Stimulated activated naive CD8-positive, alpha-beta T cell treated with anti-CD3 and anti-CD28 coated beads, Interleukin-15, Interleukin-2, amounts not matched to agents 100 ng/mL and 50 ng/mL, for 24 hours (primary cell): ENCODE data around the gene IGF2BP2.

Source experiments
- H3K27ac Mint-ChIP-seq: one replicate; pipeline ENCODE4 v1.8.0; 2021; ENCODE audit warnings: mild to moderate bottlenecking, mixed read lengths
- H3K27me3 Mint-ChIP-seq: one replicate; pipeline ENCODE4 v1.8.0; 2021; ENCODE audit warnings: mixed read lengths
- H3K36me3 Mint-ChIP-seq: one replicate; pipeline ENCODE4 v1.8.0; 2021; ENCODE audit warnings: low read depth, mixed read lengths
- H3K4me1 Mint-ChIP-seq: one replicate; pipeline ENCODE4 v1.8.0; 2021; ENCODE audit warnings: low read depth, mixed read lengths
- H3K4me3 Mint-ChIP-seq: one replicate; pipeline ENCODE4 v1.8.0; 2021; ENCODE audit warnings: mild to moderate bottlenecking, mixed read lengths
- H3K9me3 Mint-ChIP-seq: one replicate; pipeline ENCODE4 v1.8.0; 2021; ENCODE audit warnings: mixed read lengths

IGF2BP2 gene

GRCh38 chr3:185750702-185751101, 74.1 kb downstream of the IGF2BP2 start:
- Mint-ChIP-seq H3K36me3 (no peaks in the 10 kb centered on the region), H3K4me3 (no peak overlapping the region), H3K27me3 (no peaks in the 10 kb centered on the region), H3K4me1 (peaks cover 11% of the 10 kb centered on the region), H3K27ac (no peak overlapping the region), H3K9me3 (peaks cover 7% of the 10 kb centered on the region)

GRCh38 chr3:185750015-185750414, 74.8 kb downstream of the IGF2BP2 start:
- Mint-ChIP-seq H3K27me3 (no peaks in the 10 kb centered on the region), H3K9me3 (peaks cover 5% of the 10 kb centered on the region)

DNA sequence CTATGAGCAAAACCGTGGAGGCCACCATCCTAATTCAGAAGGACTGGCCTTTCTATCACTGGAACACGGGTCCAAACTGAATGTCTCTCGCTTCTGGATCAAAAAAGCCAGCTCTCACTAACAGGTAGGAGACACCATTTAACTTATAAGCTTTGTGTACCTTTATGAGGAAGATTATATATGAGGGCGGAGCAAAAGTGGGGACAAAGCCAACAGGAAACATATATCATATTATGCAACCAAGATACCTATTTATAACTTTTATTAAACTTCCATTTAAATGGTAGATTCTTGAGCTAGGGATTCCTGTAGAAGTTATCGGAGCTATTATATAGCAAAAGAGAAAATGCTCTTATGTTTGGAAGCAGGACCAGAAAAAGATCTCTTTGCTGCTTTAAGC, 78.4 kb downstream of the IGF2BP2 start:
- Mint-ChIP-seq H3K27me3 (peaks cover 8% of the 10 kb centered on the region), H3K4me1 (peaks cover 17% of the 10 kb centered on the region), H3K4me3 (no peak overlapping the region), H3K27ac (no peak overlapping the region), H3K9me3 (no peaks in the 10 kb centered on the region), H3K36me3 (no peaks in the 10 kb centered on the region)

More at GRCh38 chr3:185750015-185750414, 74.8 kb downstream of the IGF2BP2 start:
- Mint-ChIP-seq H3K4me1 (peaks cover 17% of the 10 kb centered on the region), H3K36me3 (no peaks in the 10 kb centered on the region), H3K27ac (no peak overlapping the region), H3K4me3 (no peak overlapping the region)

DNA sequence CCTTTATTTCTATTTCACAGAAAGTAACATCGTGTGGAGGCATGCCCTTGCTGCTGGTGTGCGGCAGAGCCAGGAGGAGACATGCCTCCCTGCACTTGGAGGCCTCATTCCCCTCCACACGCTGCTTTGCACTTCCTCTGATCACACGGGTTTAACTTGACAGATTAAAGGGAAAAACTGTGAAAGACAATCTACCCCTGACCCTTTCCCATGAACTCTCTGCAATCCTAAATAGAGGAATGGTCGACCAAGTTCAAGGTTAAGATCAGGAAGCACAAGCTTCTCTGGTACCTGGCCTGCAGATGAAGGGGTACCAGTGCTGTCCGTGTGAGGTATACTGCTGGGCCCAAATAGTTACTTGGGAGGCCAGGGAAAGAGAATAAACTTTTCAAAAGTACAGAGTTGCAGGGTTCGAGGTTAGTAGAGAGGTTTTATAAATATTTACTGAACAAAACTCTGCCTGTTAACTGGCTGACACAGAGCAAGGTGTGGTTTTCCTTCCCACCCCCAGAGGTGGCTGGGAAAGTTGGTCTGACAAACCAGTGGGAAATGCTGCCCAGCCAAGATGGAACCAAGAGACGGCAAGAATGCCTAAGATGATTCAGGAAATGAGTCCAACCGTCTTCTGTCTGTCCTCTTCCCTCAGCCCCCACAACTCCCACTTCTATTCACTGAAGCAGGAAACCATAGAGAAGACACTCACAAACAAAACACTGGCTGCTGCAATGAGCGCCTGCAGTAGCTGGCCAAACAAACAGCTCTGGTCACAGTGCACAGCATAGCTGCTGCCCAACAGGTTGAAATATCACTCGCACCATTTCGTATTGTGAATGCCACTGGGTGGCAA, 79.6 kb downstream of the IGF2BP2 start:
- H3K4me3 Mint-ChIP-seq: no peak overlapping the region
- peaks cover 10% of the 10 kb centered on the region for H3K27me3 Mint-ChIP-seq
- H3K27ac Mint-ChIP-seq: no peak overlapping the region
- no peaks in the 10 kb centered on the region for H3K36me3 Mint-ChIP-seq
- no peaks in the 10 kb centered on the region for H3K9me3 Mint-ChIP-seq
- peaks cover 17% of the 10 kb centered on the region for H3K4me1 Mint-ChIP-seq

DNA sequence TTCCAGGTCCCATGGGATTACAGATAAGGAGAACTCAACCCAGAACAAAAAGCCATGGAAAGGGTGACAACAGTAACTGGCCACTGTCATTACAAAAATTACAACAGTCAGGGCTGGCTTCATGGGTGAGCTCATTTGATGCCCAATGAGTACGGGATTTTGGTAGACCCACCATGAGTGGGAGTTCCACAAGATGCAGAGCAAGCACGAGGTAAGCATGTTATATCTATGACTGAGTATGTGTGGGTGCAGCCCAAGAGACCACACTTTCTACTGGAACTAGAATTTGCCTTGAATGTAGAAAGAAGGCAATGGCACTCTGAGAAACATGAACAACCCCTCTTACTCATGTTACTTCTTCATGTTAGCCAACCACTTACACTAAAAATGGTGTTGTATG, 83.3 kb downstream of the IGF2BP2 start:
- Mint-ChIP-seq H3K36me3 (no peaks in the 10 kb centered on the region), H3K27ac (no peak overlapping the region), H3K4me3 (no peak overlapping the region), H3K9me3 (no peaks in the 10 kb centered on the region), H3K27me3 (peaks cover 15% of the 10 kb centered on the region), H3K4me1 (peaks cover 14% of the 10 kb centered on the region)

DNA sequence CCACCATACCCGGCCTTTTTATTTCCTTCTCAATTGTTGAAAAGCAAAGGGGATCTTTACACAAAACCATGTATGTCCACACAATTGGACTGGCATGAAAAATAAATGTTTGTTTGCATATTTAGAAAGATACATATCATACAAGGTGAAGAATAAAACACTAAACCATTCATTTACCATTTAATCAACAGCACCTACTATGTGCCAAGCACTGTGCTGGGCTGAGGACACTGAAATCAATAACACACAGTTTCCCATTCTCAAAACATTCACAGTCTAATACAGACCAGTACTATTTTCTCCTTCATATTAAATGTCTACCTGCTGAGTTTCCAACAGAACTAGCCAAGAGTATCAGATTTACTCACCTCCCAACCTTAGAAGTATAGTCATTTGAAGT, 84.7 kb downstream of the IGF2BP2 start:
- Mint-ChIP-seq H3K4me1 (no peaks in the 10 kb centered on the region), H3K4me3 (no peak overlapping the region), H3K36me3 (no peaks in the 10 kb centered on the region), H3K27ac (no peak overlapping the region), H3K9me3 (no peaks in the 10 kb centered on the region), H3K27me3 (peaks cover 15% of the 10 kb centered on the region)

DNA sequence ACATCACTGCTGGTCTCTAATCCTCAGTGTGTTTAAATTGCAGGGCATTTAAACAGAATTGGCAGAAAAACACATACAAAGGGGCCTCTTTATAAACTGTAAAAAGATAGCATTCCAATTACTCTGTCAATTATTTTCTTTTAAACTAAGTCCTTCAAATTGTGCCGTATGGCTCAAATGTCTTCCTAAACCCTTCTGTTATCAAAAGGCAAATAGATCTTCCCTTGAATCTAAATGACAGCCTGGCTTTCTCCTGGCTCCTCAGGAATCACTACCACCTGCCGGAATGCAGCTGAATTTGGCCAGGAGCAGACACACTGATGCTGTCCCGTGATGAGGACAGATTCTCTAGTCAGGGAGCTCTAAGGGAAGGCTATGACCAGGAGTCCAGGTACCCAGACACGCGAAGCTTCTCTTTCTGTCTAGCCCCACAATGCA, 85.6 kb downstream of the IGF2BP2 start:
- H3K4me3 Mint-ChIP-seq: no peak overlapping the region
- H3K36me3 Mint-ChIP-seq: no peaks in the 10 kb centered on the region
- H3K27ac Mint-ChIP-seq: no peak overlapping the region
- H3K4me1 Mint-ChIP-seq: no peaks in the 10 kb centered on the region
- peaks cover 15% of the 10 kb centered on the region for H3K27me3 Mint-ChIP-seq
- H3K9me3 Mint-ChIP-seq: no peaks in the 10 kb centered on the region

DNA sequence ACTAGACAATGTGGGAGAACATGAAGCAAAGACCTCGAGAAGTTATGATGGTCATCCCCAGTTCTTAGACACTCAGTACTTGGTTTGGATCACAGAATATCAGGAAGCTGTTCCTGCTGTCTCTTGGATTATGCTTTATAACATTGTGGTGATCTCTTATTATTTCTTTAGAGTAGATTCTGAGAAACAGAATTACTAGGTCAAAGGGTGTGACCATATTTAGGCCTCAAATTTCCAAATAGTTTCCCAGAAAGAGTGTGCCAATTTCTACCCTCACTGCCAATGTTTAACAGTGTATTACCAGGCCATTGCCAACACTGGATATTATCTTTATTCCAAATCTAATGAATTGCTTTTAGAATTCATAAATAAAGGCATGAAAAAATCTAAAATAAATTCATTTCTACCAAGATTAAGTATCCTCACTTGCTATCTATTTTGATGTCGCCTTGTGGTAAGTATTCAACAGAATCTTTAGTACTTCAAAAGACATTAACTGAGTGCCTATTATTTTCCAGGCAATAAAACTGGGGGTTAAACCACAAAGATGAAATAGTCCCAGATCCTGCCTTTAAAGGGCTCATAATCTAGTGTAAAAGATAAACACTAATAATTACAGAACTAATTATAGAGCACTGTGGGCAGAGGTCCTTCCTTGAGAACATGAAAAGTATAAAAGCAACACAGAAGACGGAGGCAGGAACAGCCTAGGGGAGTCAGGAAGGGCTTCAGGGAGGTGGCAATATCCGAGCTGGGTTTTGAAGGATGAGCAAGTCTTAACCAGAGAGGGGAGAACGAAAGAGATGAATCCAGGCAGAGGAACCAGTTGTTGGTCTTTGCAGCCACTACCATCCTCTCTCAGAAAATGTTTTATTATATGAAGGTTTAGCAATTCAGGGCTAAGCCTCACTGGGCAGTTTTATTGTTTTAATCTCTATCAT, 86.8 kb downstream of the IGF2BP2 start:
- Mint-ChIP-seq H3K36me3 (no peaks in the 10 kb centered on the region), H3K9me3 (no peaks in the 10 kb centered on the region), H3K4me3 (no peak overlapping the region), H3K27me3 (peaks cover 7% of the 10 kb centered on the region), H3K27ac (no peak overlapping the region), H3K4me1 (no peaks in the 10 kb centered on the region)

DNA sequence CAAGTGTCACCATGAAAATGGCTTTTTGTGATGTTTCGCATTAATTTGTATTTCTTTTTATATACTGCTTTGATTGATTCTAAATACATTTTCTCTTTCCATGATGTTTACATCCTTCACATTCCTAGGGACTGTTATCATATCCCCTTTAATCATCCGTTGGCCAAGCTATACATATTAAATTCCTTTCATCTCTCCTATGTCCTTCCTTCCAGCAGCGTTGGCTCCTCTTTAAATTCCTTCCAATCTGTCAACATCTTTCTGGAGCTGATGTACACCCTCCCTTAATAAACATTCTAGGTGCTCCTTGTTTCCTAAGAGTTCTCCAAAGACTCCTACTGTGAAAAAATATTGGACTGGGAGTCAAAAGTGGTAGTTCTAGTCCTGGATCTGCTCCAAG, 87.8 kb downstream of the IGF2BP2 start:
- Mint-ChIP-seq H3K4me3 (no peak overlapping the region), H3K4me1 (no peaks in the 10 kb centered on the region), H3K27ac (no peak overlapping the region), H3K36me3 (no peaks in the 10 kb centered on the region), H3K27me3 (peaks cover 7% of the 10 kb centered on the region), H3K9me3 (no peaks in the 10 kb centered on the region)

DNA sequence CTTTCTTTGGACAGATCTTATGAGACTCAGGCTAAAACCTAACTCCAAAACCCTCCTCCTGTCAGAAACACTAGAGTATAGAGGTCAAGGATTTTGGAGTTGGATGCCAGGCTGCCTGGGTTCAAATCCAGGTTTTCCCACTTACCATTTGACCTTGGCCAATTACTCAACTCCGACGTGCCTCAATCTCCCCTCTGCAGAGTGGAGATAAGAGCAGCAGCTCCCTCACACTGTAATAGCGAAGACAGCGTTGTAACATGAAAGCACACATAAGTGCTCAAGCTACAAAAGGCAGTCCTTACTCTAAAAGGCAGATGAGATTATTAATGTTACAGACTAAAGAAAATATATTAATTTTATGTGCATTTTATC, 90.1 kb downstream of the IGF2BP2 start:
- Mint-ChIP-seq H3K4me3 (no peak overlapping the region), H3K27ac (no peak overlapping the region), H3K9me3 (no peaks in the 10 kb centered on the region), H3K4me1 (no peaks in the 10 kb centered on the region), H3K27me3 (peaks cover 3% of the 10 kb centered on the region), H3K36me3 (no peaks in the 10 kb centered on the region)

DNA sequence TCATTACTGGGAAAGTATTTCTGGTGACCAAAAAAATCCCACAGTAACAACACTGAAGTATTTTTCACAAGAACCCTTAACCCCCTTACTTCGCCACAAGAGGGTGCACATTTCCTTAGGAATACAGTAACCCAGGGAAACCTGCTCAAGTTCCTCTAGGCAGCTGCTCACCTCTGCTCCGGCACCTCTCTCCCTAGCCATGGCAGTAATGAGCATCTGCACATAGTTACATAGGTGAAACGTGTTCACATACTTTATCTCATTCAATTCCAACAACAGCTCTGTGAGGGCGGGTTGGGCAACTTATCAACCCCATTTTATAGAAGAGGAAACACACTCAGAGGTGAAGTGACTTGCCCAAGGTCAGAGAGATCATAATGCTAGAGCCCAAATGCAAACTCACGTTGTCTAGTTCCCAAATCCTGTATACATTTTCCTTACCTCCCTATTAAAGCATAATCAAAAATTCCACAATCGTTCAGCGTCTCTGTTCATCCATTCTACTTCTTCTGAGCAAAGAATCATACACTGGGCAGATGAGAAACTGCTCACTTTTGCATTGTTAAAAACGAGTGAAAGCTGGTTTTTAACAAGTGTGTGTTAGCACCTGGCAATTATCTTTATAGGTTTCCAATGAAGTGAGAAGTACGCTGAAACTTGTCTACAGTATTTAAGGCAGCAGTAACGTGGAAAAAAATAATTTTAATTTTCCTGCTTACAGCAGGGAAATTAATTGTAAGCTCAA, 90.7 kb downstream of the IGF2BP2 start:
- no peaks in the 10 kb centered on the region for H3K27me3 Mint-ChIP-seq
- no peak overlapping the region for H3K27ac Mint-ChIP-seq
- no peaks in the 10 kb centered on the region for H3K9me3 Mint-ChIP-seq
- H3K36me3 Mint-ChIP-seq: no peaks in the 10 kb centered on the region
- no peaks in the 10 kb centered on the region for H3K4me1 Mint-ChIP-seq
- no peak overlapping the region for H3K4me3 Mint-ChIP-seq

- Mint-ChIP-seq H3K9me3 (no peaks in the 10 kb centered on the region), H3K27ac (no peak overlapping the region), H3K4me3 (no peak overlapping the region)
Observed at GRCh38 chr3:185732782-185733181, 92.1 kb downstream of the IGF2BP2 start.

DNA sequence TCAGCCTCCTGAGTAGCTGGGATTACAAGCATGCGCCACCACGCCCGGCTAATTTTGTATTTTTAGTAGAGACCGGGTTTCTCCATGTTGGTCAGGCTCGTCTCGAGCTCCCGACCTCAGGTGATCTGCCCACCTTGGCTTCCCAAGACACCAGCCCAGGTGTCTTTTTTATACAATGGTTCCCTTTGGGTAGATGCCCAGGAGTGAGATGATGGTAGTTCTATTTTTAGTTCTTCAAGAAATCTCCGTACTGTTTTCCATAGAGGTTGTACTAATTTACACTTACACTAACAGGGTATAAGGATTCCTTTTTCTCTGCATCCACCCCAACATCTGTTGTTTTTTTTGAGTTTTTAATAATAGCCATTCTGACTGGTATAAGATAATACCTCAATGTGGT, 94.3 kb downstream of the IGF2BP2 start:
- Mint-ChIP-seq H3K9me3 (no peaks in the 10 kb centered on the region), H3K36me3 (no peaks in the 10 kb centered on the region), H3K4me1 (no peaks in the 10 kb centered on the region), H3K4me3 (no peak overlapping the region), H3K27me3 (no peaks in the 10 kb centered on the region), H3K27ac (no peak overlapping the region)

More at GRCh38 chr3:185732782-185733181, 92.1 kb downstream of the IGF2BP2 start:
- H3K27me3 Mint-ChIP-seq: no peaks in the 10 kb centered on the region
- H3K36me3 Mint-ChIP-seq: no peaks in the 10 kb centered on the region
- H3K4me1 Mint-ChIP-seq: no peaks in the 10 kb centered on the region

- Mint-ChIP-seq H3K27me3 (no peaks in the 10 kb centered on the region), H3K4me1 (no peaks in the 10 kb centered on the region), H3K27ac (no peak overlapping the region), H3K4me3 (no peak overlapping the region), H3K36me3 (no peaks in the 10 kb centered on the region), H3K9me3 (no peaks in the 10 kb centered on the region)
Observed at GRCh38 chr3:185729337-185730055, 95.3 kb downstream of the IGF2BP2 start.
